CD4-positive, alpha-beta T cell treated with Interleukin-15 for 4 hours (primary cell): ENCODE data around the gene OR5A2.
"Not testable (repeated sequence)": the region's sequence is repeated elsewhere in the genome, so short reads cannot be mapped to it uniquely, and the experiment has no call there.

ENCODE experiments used
- DNase-seq: peaks from one replicate; pipeline ENCODE4 v3.0.0-alpha.2; 2020; ENCODE audit warnings: low spot score

OR5A2 gene

GRCh38 chr11:59394186-59394585 lies 32.0 kb downstream of the OR5A2 start:
- no peak for DNase-seq

GRCh38 chr11:59380263-59381059 lies 45.8 kb downstream of the OR5A2 start:
- DNase-seq: no peak

GRCh38 chr11:59372324-59372723 lies 53.9 kb downstream of the OR5A2 start:
- DNase-seq: not testable (repeated sequence)

GRCh38 chr11:59368238-59369022 lies 57.8 kb downstream of the OR5A2 start:
- DNase-seq: no peak
